DOHH2 (cell line): Measurements from ENCODE around the gene PLEKHS1.

Experiments used
- EZH2phosphoT487 ChIP-seq: fragments of 200-600 bp; sonication (generic); IDR thresholded peaks from 2 replicates; pipeline ENCODE4 v1.6.1; 2017; ENCODE audit warnings: borderline replicate concordance, mild to moderate bottlenecking, antibody characterized with exemption, low read length, moderate library complexity, mixed read lengths
- TF ChIP-seq, protein P1 (sequence below): fragments of 200-600 bp; sonication (generic); IDR thresholded peaks from one replicate; pipeline ENCODE4 v1.5.1; 2014; ENCODE audit warnings: antibody characterized with exemption, mild to moderate bottlenecking, low read depth, low read length; ENCODE audit not compliant: poor library complexity, severe bottlenecking

DNA sequence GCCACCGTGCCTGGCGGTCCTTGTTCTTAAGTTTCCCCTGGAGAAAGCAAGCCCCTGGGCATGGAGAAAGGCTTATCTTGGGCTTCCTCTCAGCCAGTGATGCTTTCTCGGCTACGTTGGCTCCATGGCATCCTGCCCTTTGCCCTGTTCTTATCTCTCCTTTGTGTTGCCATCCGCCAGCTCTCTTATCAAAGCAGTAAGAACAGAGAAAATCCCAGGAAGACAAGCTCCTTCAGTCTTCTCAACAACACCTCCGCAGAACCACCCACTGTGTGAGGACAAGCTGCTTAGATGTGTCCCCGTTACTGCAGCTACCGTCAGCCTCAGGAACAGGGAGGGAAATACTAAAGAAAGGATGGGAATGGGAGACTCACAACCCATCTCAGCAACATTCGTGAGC is 3.3 kb downstream of the PLEKHS1 start:
- TF ChIP-seq, protein P1, sequence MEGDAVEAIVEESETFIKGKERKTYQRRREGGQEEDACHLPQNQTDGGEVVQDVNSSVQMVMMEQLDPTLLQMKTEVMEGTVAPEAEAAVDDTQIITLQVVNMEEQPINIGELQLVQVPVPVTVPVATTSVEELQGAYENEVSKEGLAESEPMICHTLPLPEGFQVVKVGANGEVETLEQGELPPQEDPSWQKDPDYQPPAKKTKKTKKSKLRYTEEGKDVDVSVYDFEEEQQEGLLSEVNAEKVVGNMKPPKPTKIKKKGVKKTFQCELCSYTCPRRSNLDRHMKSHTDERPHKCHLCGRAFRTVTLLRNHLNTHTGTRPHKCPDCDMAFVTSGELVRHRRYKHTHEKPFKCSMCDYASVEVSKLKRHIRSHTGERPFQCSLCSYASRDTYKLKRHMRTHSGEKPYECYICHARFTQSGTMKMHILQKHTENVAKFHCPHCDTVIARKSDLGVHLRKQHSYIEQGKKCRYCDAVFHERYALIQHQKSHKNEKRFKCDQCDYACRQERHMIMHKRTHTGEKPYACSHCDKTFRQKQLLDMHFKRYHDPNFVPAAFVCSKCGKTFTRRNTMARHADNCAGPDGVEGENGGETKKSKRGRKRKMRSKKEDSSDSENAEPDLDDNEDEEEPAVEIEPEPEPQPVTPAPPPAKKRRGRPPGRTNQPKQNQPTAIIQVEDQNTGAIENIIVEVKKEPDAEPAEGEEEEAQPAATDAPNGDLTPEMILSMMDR = no peak
- no peak for TF ChIP-seq EZH2phosphoT487
